Measurements from ENCODE around the gene ADAM12.

Gene ADAM12

DNA sequence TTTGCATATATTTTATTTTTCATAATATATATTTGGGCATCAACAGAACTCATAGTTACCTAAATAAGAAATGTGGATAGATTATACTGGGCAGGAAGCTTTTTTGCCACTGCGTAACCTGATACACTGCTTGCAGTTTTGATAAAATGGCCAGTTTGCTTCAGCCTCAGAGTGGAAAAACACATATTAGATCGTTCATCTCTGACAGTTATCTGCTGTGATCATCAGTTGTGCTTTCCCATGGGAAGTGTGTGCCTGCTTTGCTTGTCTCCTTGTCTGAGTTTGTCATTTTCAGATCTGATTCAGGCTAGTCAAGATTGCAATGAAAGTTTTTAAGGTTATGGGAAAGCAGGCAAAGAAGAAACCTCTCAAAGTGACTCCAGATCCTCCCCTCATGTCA, 54.0 kb downstream of the ADAM12 start:
- no peak for FAIRE-seq
- no peak for TF ChIP-seq SPI1 (IDR thresholded peaks at IDR 0.05; ENCODE audit: low read depth, low read length)
- TF ChIP-seq POLR2A (IDR thresholded peaks at IDR 0.05; ENCODE audit: low read depth, low read length) = no peak
- TF ChIP-seq PAX5 (IDR thresholded peaks at IDR 0.05; ENCODE audit: insufficient read depth, low read length, severe bottlenecking) = no peak
- TF ChIP-seq POLR2AphosphoS5 (IDR thresholded peaks at IDR 0.05; ENCODE audit: low read depth, low read length) = no peak
- no peak for TF ChIP-seq POU2F2 (IDR thresholded peaks at IDR 0.05; ENCODE audit: low read depth, low read length)
- TF ChIP-seq TAF1 (IDR thresholded peaks at IDR 0.05; ENCODE audit: low read depth, low read length) = no peak
- no peak for DNase-seq (ENCODE audit: insufficient read length, low spot score)

DNA sequence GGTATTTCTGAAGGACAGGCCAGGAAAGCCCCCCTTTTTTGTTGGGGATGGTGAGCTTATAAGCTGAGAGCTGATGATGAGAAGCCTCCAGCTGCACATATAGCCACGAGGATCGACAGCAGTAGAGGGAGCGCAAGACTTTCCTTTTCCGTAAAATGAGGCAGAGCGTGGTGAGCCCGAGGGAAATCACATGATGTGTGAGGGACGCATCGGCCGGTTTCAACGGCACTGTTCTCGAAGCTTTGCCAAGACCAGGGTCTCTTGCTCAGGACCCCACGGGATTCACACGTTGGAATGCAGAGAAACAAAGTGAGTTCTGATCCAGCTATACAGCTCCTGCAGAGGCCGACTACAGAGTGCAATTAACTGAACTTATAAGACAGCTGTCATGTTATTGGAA, 55.7 kb downstream of the ADAM12 start:
- FAIRE-seq (no peak), DNase-seq (ENCODE audit: insufficient read length, low spot score) (no peak)
- TF ChIP-seq PAX5 (IDR thresholded peaks at IDR 0.05; ENCODE audit: insufficient read depth, low read length, severe bottlenecking) (no peak), POU2F2 (IDR thresholded peaks at IDR 0.05; ENCODE audit: low read depth, low read length) (no peak), SPI1 (IDR thresholded peaks at IDR 0.05; ENCODE audit: low read depth, low read length) (no peak), TAF1 (IDR thresholded peaks at IDR 0.05; ENCODE audit: low read depth, low read length) (no peak), POLR2A (IDR thresholded peaks at IDR 0.05; ENCODE audit: low read depth, low read length) (no peak), POLR2AphosphoS5 (IDR thresholded peaks at IDR 0.05; ENCODE audit: low read depth, low read length) (no peak)

DNA sequence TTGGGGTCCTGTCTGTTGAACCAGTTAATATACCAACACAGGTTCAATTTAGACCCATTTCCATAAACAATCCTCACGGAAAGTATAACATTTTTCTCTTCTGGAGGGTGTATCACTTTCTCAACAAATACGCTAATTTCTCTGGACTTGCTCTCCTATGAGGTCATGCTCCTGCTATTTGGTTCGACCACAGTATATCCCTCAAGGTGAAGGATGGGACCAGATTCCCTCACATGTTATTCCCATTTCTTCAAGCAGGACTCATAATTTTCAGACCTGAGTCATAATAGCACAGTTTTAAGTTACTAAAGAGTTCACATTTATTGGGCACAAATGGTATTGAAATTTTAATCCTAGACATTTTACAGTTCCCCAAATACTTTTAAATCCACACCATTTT, 57.2 kb downstream of the ADAM12 start:
- FAIRE-seq = no peak
- no peak for DNase-seq (ENCODE audit: insufficient read length, low spot score)
- no peak for TF ChIP-seq SPI1 (IDR thresholded peaks at IDR 0.05; ENCODE audit: low read depth, low read length)
- TF ChIP-seq POLR2A (IDR thresholded peaks at IDR 0.05; ENCODE audit: low read depth, low read length) = no peak
- TF ChIP-seq POU2F2 (IDR thresholded peaks at IDR 0.05; ENCODE audit: low read depth, low read length) = no peak
- TF ChIP-seq PAX5 (IDR thresholded peaks at IDR 0.05; ENCODE audit: insufficient read depth, low read length, severe bottlenecking) = no peak
- no peak for TF ChIP-seq TAF1 (IDR thresholded peaks at IDR 0.05; ENCODE audit: low read depth, low read length)

DNA sequence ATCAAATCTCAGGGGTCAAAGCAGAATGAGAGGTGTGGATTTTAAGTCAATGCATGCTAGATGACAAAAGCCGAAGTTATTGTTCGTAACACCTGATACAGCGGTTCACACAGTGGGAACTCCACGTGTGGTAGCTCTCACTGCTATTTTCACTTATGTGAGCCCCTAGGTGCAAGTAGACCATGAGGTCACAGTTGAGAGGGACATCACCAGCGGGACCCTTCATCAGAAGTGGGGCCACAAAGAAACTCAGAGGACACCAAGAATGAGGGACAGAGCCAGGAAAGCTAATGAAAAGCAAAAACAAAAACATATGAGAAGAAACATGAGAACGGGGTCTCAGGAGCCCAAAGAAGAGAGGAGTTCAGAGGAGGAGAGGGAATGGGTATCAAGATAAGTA, 63.5 kb downstream of the ADAM12 start:
- TF ChIP-seq PAX5 (IDR thresholded peaks at IDR 0.05; ENCODE audit: insufficient read depth, low read length, severe bottlenecking) (no peak), POLR2A (IDR thresholded peaks at IDR 0.05; ENCODE audit: low read depth, low read length) (no peak), POU2F2 (IDR thresholded peaks at IDR 0.05; ENCODE audit: low read depth, low read length) (no peak), TAF1 (IDR thresholded peaks at IDR 0.05; ENCODE audit: low read depth, low read length) (no peak), POLR2AphosphoS5 (IDR thresholded peaks at IDR 0.05; ENCODE audit: low read depth, low read length) (no peak), SPI1 (IDR thresholded peaks at IDR 0.05; ENCODE audit: low read depth, low read length) (no peak)
- no peak for DNase-seq (ENCODE audit: insufficient read length, low spot score)
- FAIRE-seq = no peak

DNA sequence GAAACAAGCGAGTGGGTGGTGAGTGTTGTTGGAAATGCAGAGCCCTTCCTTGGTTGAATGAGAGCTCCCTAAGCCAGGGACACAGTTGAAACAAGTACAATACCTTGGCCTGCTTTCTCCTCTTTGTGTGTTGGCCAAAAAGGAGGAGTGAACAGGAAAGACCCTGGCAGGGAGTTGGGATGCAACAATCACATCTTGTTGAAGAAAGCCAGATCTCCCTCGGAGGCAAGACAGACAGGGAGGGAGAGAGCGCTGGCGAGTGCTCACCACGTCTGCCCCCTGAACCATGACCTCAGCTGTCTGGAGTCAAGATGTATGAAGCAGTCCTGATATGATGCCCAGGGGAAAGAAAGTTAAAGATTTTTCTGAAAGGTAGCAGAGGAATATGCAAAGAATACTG, 66.8 kb downstream of the ADAM12 start:
- no peak for FAIRE-seq

DNA sequence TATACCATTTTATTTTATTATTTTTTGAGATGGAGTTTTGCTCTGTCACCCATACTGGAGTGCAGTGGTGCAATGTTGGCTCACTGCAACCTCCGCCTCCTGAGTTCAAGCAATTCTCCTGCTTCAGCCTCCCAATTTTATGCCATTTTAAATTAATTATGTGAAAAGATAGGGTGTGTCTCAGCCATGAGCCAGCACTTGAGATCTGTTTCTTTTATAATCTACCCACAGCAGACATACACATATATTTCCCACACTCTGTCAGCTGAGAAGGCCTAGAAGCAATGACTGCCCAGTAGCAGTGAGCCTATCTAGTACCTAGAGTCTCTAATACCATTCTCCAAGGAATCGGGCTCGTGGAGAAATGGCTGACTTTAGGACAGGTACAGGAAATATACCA, 70.5 kb downstream of the ADAM12 start:
- no peak for DNase-seq (ENCODE audit: insufficient read length, low spot score)
- FAIRE-seq = no peak
- TF ChIP-seq POLR2AphosphoS5 (IDR thresholded peaks at IDR 0.05; ENCODE audit: low read depth, low read length) (no peak), PAX5 (IDR thresholded peaks at IDR 0.05; ENCODE audit: insufficient read depth, low read length, severe bottlenecking) (no peak), POLR2A (IDR thresholded peaks at IDR 0.05; ENCODE audit: low read depth, low read length) (no peak), TAF1 (IDR thresholded peaks at IDR 0.05; ENCODE audit: low read depth, low read length) (no peak), SPI1 (IDR thresholded peaks at IDR 0.05; ENCODE audit: low read depth, low read length) (no peak), POU2F2 (IDR thresholded peaks at IDR 0.05; ENCODE audit: low read depth, low read length) (no peak)

More for the DNA sequence above, 66.8 kb downstream of the ADAM12 start:
- DNase-seq (ENCODE audit: insufficient read length, low spot score) = no peak
- TF ChIP-seq POLR2AphosphoS5 (IDR thresholded peaks at IDR 0.05; ENCODE audit: low read depth, low read length) = no peak
- no peak for TF ChIP-seq PAX5 (IDR thresholded peaks at IDR 0.05; ENCODE audit: insufficient read depth, low read length, severe bottlenecking)
- TF ChIP-seq SPI1 (IDR thresholded peaks at IDR 0.05; ENCODE audit: low read depth, low read length) = no peak
- TF ChIP-seq TAF1 (IDR thresholded peaks at IDR 0.05; ENCODE audit: low read depth, low read length) = no peak
- TF ChIP-seq POU2F2 (IDR thresholded peaks at IDR 0.05; ENCODE audit: low read depth, low read length) = no peak
- TF ChIP-seq POLR2A (IDR thresholded peaks at IDR 0.05; ENCODE audit: low read depth, low read length) = no peak

DNA sequence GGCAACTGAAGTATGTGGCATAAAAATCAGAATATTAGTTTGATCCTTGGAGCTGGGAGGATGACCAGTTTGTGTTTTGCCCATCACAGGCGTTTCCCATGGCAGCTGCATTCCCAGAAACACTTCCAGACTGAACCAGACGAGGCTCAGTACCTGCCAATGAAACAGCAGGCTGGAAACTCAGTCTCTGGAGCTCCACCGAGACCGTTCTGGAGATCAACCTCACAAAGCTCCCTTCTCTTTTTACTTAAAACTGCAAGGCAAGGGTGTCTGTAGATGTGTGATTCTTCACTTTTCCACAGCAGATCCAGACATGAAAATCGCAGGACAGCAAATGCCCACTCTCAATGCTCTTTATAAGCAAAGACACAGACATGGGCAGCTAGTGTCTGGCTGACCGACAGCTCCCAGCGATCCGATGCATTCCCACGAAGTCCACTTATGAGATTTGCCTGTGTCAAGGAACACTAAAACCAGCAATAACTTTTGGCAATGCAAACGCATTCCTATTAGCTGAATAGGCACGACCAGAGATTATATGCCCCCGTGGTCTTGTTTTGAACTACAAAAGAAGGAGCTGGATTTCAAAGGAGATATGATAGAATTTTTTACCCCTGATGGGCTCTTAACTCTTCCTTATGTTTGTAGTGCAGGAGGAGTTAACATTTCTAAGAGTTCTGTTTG, 72.6 kb downstream of the ADAM12 start:
- DNase-seq (ENCODE audit: insufficient read length, low spot score) (no peak), FAIRE-seq (no peak)
- TF ChIP-seq POLR2A (IDR thresholded peaks at IDR 0.05; ENCODE audit: low read depth, low read length) (no peak), SPI1 (IDR thresholded peaks at IDR 0.05; ENCODE audit: low read depth, low read length) (no peak), POU2F2 (IDR thresholded peaks at IDR 0.05; ENCODE audit: low read depth, low read length) (no peak), PAX5 (IDR thresholded peaks at IDR 0.05; ENCODE audit: insufficient read depth, low read length, severe bottlenecking) (no peak), POLR2AphosphoS5 (IDR thresholded peaks at IDR 0.05; ENCODE audit: low read depth, low read length) (no peak), TAF1 (IDR thresholded peaks at IDR 0.05; ENCODE audit: low read depth, low read length) (no peak)

DNA sequence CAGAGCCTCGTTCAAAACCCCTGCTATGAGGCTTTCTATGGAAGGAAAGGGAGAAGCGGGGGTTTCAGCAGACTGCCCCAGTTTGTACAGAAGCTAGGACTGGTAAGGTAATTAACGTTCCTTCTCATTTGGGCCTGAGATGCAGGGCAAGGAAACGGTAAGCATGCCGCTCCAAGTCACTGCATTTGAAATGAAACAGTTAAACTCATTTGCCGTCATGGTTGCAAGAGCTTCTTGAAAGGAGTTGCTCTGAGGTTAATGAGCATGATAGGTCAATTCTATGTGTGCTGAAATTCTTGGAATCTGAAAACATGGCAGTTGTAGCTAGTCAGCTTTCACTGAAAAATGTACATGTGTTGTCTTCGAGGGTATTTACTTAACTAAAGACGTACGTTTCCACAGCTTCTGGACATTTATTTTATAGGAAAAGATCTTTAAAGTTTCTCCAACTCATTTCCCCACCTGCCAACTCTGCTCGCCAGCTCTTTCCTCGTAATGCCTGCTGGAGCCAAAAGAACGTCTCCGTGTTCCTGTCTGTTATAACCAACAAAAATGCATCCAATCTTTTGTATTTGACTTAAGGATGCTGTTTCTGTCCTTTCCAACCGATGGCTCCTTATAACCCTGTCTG, 73.3 kb downstream of the ADAM12 start:
- FAIRE-seq = no peak
- no peak for DNase-seq (ENCODE audit: insufficient read length, low spot score)
- TF ChIP-seq POLR2A (IDR thresholded peaks at IDR 0.05; ENCODE audit: low read depth, low read length) (no peak), SPI1 (IDR thresholded peaks at IDR 0.05; ENCODE audit: low read depth, low read length) (no peak), POLR2AphosphoS5 (IDR thresholded peaks at IDR 0.05; ENCODE audit: low read depth, low read length) (no peak), POU2F2 (IDR thresholded peaks at IDR 0.05; ENCODE audit: low read depth, low read length) (no peak), TAF1 (IDR thresholded peaks at IDR 0.05; ENCODE audit: low read depth, low read length) (no peak), PAX5 (IDR thresholded peaks at IDR 0.05; ENCODE audit: insufficient read depth, low read length, severe bottlenecking) (no peak)

DNA sequence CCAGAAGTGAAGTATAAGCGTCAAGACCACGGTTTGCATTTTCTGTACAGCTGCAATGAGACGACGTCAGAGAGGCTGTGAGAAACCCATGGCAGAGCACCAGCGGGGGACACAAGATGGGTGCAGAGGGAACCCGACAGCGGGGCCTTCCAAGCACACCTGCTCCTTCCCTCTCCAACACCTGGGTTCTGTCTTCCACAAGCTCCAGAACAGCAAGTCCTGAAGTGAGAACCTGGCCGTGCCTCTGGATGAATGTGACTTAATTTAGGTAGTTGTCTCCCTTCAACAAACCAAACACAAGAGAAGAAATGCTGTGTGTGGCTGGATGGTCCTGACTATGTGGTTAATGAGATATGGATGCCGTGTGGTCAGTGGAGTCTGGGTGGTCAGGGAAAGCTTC, 76.1 kb downstream of the ADAM12 start:
- FAIRE-seq (no peak), DNase-seq (ENCODE audit: insufficient read length, low spot score) (no peak)
- TF ChIP-seq POU2F2 (IDR thresholded peaks at IDR 0.05; ENCODE audit: low read depth, low read length) (no peak), POLR2AphosphoS5 (IDR thresholded peaks at IDR 0.05; ENCODE audit: low read depth, low read length) (no peak), TAF1 (IDR thresholded peaks at IDR 0.05; ENCODE audit: low read depth, low read length) (no peak), PAX5 (IDR thresholded peaks at IDR 0.05; ENCODE audit: insufficient read depth, low read length, severe bottlenecking) (no peak), SPI1 (IDR thresholded peaks at IDR 0.05; ENCODE audit: low read depth, low read length) (no peak), POLR2A (IDR thresholded peaks at IDR 0.05; ENCODE audit: low read depth, low read length) (no peak)

Measured in GM12891 (cell line).